ENCODE measurements around the gene RASGRP4.
A peak's percentile ranks its signal among the peaks of the same experiment; 100 is the strongest.

RASGRP4 gene

DNA sequence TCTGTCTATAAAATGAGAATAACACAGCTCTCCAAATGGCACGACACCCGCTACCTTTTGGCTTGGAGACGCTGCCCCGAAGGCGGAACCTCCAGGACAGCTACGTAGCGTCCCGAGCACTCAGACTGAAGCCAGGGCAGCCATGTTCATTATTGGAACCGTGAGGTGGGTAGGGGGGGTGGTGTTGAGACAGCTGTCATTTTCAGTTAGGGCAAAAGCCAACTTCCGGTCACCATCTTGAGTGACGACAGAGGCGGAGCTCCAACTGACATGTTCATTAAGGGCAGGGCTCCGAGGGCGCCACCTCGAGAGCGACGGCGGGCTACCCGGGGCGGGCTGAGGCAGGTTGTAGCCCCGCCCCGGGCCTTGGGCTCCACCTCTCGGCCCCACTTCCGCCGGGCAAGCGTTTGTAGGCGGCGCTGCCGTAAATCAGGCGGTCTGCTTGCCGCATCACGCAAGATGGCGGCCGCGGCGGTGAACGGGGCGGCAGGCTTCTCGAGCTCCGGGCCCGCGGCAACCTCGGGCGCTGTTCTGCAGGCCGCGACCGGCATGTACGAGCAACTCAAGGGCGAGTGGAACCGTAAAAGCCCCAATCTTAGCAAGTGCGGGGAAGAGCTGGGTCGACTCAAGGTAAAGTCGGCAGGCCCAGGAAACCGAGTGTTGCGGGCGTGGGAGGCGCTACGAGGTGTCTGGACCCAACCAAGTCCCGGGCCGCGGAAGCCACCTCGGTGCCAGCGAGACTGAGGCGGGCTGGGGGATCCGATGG is 51.5 kb downstream of the RASGRP4 start, which contains the start of gene PSMD8 (continued):
- TF ChIP-seq ZNF585B (tag by site-specific recombination; IDR thresholded peaks at IDR 0.05): 0 out of 2 replicates have a peak, but pooled peaks have one; percentile 9
- peak; percentile 89 for TF ChIP-seq ZNF76 (tag by site-specific recombination; IDR thresholded peaks at IDR 0.05; ENCODE audit: borderline replicate concordance, low read depth)
- peak; percentile 88 for TF ChIP-seq ZNF600 (tag by site-specific recombination; IDR thresholded peaks at IDR 0.05)
- no peak for TF ChIP-seq ZNF37A (tag by site-specific recombination; IDR thresholded peaks at IDR 0.05)
- peak; percentile 64; the same call in 1 of the 2 replicates for TF ChIP-seq ZSCAN16 (tag by site-specific recombination; IDR thresholded peaks at IDR 0.05)
- peak; percentile 100 for TF ChIP-seq ZNF391 (tag by site-specific recombination; IDR thresholded peaks at IDR 0.05; ENCODE audit: borderline replicate concordance, low read depth)
- TF ChIP-seq ZNF114 (tag by site-specific recombination; IDR thresholded peaks at IDR 0.05): no peak
- no peak for TF ChIP-seq ZNF112 (tag by site-specific recombination; IDR thresholded peaks at IDR 0.05)
- peak; percentile 36; the same call in 1 of the 2 replicates for TF ChIP-seq ZNF16 (tag by site-specific recombination; IDR thresholded peaks at IDR 0.05; ENCODE audit: low read depth)
- peak; percentile 98 for TF ChIP-seq YY2 (tag by site-specific recombination; IDR thresholded peaks at IDR 0.05)
- TF ChIP-seq ZNF335 (tag by site-specific recombination; conservative IDR thresholded peaks at IDR 0.05): peak; percentile 99
- TF ChIP-seq ZNF544 (tag by site-specific recombination; IDR thresholded peaks at IDR 0.05): no peak
- no peak for TF ChIP-seq ZNF354C (tag by site-specific recombination; IDR thresholded peaks at IDR 0.05; ENCODE audit: borderline replicate concordance, low read depth)
- TF ChIP-seq, protein P1, sequence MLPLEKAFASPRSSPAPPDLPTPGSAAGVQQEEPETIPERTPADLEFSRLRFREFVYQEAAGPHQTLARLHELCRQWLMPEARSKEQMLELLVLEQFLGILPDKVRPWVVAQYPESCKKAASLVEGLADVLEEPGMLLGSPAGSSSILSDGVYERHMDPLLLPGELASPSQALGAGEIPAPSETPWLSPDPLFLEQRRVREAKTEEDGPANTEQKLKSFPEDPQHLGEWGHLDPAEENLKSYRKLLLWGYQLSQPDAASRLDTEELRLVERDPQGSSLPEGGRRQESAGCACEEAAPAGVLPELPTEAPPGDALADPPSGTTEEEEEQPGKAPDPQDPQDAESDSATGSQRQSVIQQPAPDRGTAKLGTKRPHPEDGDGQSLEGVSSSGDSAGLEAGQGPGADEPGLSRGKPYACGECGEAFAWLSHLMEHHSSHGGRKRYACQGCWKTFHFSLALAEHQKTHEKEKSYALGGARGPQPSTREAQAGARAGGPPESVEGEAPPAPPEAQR (tag by site-specific recombination; IDR thresholded peaks at IDR 0.05): peak; percentile 96
- TF ChIP-seq ZNF768 (tag by site-specific recombination; IDR thresholded peaks at IDR 0.05): no peak
- no peak for TF ChIP-seq ZNF530 (tag by site-specific recombination; IDR thresholded peaks at IDR 0.05; ENCODE audit: low read depth)
- peak; percentile 98 for TF ChIP-seq BCL11B (tag by site-specific recombination; IDR thresholded peaks at IDR 0.05; ENCODE audit: low read depth)
- TF ChIP-seq, protein P2, sequence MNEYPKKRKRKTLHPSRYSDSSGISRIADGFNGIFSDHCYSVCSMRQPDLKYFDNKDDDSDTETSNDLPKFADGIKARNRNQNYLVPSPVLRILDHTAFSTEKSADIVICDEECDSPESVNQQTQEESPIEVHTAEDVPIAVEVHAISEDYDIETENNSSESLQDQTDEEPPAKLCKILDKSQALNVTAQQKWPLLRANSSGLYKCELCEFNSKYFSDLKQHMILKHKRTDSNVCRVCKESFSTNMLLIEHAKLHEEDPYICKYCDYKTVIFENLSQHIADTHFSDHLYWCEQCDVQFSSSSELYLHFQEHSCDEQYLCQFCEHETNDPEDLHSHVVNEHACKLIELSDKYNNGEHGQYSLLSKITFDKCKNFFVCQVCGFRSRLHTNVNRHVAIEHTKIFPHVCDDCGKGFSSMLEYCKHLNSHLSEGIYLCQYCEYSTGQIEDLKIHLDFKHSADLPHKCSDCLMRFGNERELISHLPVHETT (tag by site-specific recombination; IDR thresholded peaks at IDR 0.05): peak; percentile 81; the same call in 1 of the 2 replicates
- peak; percentile 35; the same call in 1 of the 2 replicates for TF ChIP-seq TRIM28 (IDR thresholded peaks at IDR 0.05; ENCODE audit: borderline replicate concordance, low read length)
- TF ChIP-seq, protein P3, sequence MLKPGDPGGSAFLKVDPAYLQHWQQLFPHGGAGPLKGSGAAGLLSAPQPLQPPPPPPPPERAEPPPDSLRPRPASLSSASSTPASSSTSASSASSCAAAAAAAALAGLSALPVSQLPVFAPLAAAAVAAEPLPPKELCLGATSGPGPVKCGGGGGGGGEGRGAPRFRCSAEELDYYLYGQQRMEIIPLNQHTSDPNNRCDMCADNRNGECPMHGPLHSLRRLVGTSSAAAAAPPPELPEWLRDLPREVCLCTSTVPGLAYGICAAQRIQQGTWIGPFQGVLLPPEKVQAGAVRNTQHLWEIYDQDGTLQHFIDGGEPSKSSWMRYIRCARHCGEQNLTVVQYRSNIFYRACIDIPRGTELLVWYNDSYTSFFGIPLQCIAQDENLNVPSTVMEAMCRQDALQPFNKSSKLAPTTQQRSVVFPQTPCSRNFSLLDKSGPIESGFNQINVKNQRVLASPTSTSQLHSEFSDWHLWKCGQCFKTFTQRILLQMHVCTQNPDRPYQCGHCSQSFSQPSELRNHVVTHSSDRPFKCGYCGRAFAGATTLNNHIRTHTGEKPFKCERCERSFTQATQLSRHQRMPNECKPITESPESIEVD (tag by site-specific recombination; IDR thresholded peaks at IDR 0.05): no peak; the same call in 1 of the 2 replicates
- peak; percentile 87; the same call in 1 of the 2 replicates for TF ChIP-seq ZNF239 (tag by site-specific recombination; IDR thresholded peaks at IDR 0.05)
- no peak; the same call in 1 of the 2 replicates for TF ChIP-seq ZNF548 (tag by site-specific recombination; IDR thresholded peaks at IDR 0.05)
- TF ChIP-seq KLF16 (tag by site-specific recombination; IDR thresholded peaks at IDR 0.05): peak; percentile 96
- no peak for TF ChIP-seq SCRT1 (tag by site-specific recombination; IDR thresholded peaks at IDR 0.05; ENCODE audit: borderline replicate concordance)
- TF ChIP-seq, protein P4, sequence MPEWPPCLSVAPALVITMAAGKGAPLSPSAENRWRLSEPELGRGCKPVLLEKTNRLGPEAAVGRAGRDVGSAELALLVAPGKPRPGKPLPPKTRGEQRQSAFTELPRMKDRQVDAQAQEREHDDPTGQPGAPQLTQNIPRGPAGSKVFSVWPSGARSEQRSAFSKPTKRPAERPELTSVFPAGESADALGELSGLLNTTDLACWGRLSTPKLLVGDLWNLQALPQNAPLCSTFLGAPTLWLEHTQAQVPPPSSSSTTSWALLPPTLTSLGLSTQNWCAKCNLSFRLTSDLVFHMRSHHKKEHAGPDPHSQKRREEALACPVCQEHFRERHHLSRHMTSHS (tag by site-specific recombination; IDR thresholded peaks at IDR 0.05): no peak
- TF ChIP-seq ZNF629 (tag by site-specific recombination; IDR thresholded peaks at IDR 0.05): peak; percentile 100
- peak; percentile 88 for TF ChIP-seq ZFP69B (tag by site-specific recombination; IDR thresholded peaks at IDR 0.05)
- TF ChIP-seq, protein P5, sequence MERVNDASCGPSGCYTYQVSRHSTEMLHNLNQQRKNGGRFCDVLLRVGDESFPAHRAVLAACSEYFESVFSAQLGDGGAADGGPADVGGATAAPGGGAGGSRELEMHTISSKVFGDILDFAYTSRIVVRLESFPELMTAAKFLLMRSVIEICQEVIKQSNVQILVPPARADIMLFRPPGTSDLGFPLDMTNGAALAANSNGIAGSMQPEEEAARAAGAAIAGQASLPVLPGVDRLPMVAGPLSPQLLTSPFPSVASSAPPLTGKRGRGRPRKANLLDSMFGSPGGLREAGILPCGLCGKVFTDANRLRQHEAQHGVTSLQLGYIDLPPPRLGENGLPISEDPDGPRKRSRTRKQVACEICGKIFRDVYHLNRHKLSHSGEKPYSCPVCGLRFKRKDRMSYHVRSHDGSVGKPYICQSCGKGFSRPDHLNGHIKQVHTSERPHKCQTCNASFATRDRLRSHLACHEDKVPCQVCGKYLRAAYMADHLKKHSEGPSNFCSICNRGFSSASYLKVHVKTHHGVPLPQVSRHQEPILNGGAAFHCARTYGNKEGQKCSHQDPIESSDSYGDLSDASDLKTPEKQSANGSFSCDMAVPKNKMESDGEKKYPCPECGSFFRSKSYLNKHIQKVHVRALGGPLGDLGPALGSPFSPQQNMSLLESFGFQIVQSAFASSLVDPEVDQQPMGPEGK (tag by site-specific recombination; IDR thresholded peaks at IDR 0.05): peak; percentile 98
- TF ChIP-seq KLF7 (tag by site-specific recombination; IDR thresholded peaks at IDR 0.05; ENCODE audit: borderline replicate concordance): peak; percentile 93
- TF ChIP-seq, protein P6, sequence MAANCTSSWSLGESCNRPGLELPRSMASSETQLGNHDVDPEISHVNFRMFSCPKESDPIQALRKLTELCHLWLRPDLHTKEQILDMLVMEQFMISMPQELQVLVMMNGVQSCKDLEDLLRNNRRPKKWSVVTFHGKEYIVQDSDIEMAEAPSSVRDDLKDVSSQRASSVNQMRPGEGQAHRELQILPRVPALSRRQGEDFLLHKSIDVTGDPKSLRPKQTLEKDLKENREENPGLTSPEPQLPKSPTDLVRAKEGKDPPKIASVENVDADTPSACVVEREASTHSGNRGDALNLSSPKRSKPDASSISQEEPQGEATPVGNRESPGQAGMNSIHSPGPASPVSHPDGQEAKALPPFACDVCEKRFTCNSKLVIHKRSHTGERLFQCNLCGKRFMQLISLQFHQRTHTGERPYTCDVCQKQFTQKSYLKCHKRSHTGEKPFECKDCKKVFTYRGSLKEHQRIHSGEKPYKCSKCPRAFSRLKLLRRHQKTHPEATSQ (tag by site-specific recombination; IDR thresholded peaks at IDR 0.05): peak; percentile 98
- no peak for TF ChIP-seq ZNF624 (tag by site-specific recombination; IDR thresholded peaks at IDR 0.05)
